ENCODE measurements around the gene OR1N1.

OR1N1 gene

GRCh38 chr9:122477346-122477745, 49.7 kb downstream of the OR1N1 start:
- DNase-seq (ENCODE audit: low read depth) = no peak
- no peak overlapping the region for H3K4me3 ChIP-seq (ENCODE audit: low read depth, low read length)

Data from skeletal muscle cell (primary cell).